ENCODE measurements around the gene SURF6. TPM values are rescaled to one million over a fixed set of nuclear protein-coding genes. Genes with fewer than 3 reads are reported as not detected.
"Not testable (repeated sequence)": the region's sequence is repeated elsewhere in the genome, so short reads cannot be mapped to it uniquely, and the experiment has no call there.

Gene SURF6
- total RNA-seq, 2 experiments from 2014 or later: 19.2 to 27.8 TPM

GRCh38 chr9:133303266-133304157, 32.5 kb downstream of the SURF6 start:
- no peaks in the 10 kb centered on the region for H3K9me2 ChIP-seq (ENCODE audit: insufficient read depth, low read length)
- ChIA-PET CTCF (ENCODE audit: unreplicated experiment) (interaction anchor here (0.6 kb wide), 1 partner anchor 1017 kb away, joined by 8 read pairs; no protein-coding TSS in a partner anchor), POLR2A (no interaction called here)
- H3K79me2 ChIP-seq (ENCODE audit: insufficient read depth, low read depth, low read length): no peaks in the 10 kb centered on the region
- intact Hi-C loops (cut with micrococcal nuclease; ENCODE audit: unreplicated experiment): no loop called here
- DNase-seq (ENCODE audit: low spot score): no peak
- no peak overlapping the region for H3K4me2 ChIP-seq (ENCODE audit: low read length)
- no peaks in the 10 kb centered on the region for H3K36me3 ChIP-seq (ENCODE audit: insufficient read depth, low read length)
- H3K9me3 ChIP-seq (ENCODE audit: low read length): no peaks in the 10 kb centered on the region
- BruUV-seq (replicated peaks): no TSS peak
- TF ChIP-seq CTCF (conservative IDR thresholded peaks at IDR 0.05; ENCODE audit: low read length) (no peak), EZH2phosphoT487 (IDR thresholded peaks at IDR 0.05; ENCODE audit: borderline replicate concordance, low read depth, low read length) (no peak)
- H3K27ac ChIP-seq (ENCODE audit: low read depth, low read length, poor library complexity, severe bottlenecking): no peak overlapping the region
- H2AFZ ChIP-seq (ENCODE audit: low read length): no peak overlapping the region
- H4K20me1 ChIP-seq (ENCODE audit: insufficient read depth, low read length): no peaks in the 10 kb centered on the region
- no peaks in the 10 kb centered on the region for H3K4me1 ChIP-seq (ENCODE audit: insufficient read depth, low read length, poor library complexity, severe bottlenecking)
- no peak overlapping the region for H3K4me3 ChIP-seq (ENCODE audit: low read depth, low read length, poor library complexity, severe bottlenecking)

GRCh38 chr9:133301253-133302230, 34.4 kb downstream of the SURF6 start:
- H3K4me1 ChIP-seq (ENCODE audit: insufficient read depth, low read length, poor library complexity, severe bottlenecking): no peaks in the 10 kb centered on the region
- no peaks in the 10 kb centered on the region for H3K9me3 ChIP-seq (ENCODE audit: low read length)
- no peak overlapping the region for H3K4me2 ChIP-seq (ENCODE audit: low read length)
- no peak overlapping the region for H2AFZ ChIP-seq (ENCODE audit: low read length)
- no TSS peak for BruUV-seq (replicated peaks)
- POLR2A ChIA-PET: no interaction called here
- no peaks in the 10 kb centered on the region for H3K9me2 ChIP-seq (ENCODE audit: insufficient read depth, low read length)
- intact Hi-C loops (cut with micrococcal nuclease; ENCODE audit: unreplicated experiment): no loop called here
- DNase-seq (ENCODE audit: low spot score): no peak
- no peak for TF ChIP-seq EZH2phosphoT487 (IDR thresholded peaks at IDR 0.05; ENCODE audit: borderline replicate concordance, low read depth, low read length)
- no peak for TF ChIP-seq CTCF (conservative IDR thresholded peaks at IDR 0.05; ENCODE audit: low read length)
- H3K4me3 ChIP-seq (ENCODE audit: low read depth, low read length, poor library complexity, severe bottlenecking): no peak overlapping the region
- H3K79me2 ChIP-seq (ENCODE audit: insufficient read depth, low read depth, low read length): no peaks in the 10 kb centered on the region
- no peaks in the 10 kb centered on the region for H4K20me1 ChIP-seq (ENCODE audit: insufficient read depth, low read length)
- H3K36me3 ChIP-seq (ENCODE audit: insufficient read depth, low read length): no peaks in the 10 kb centered on the region
- H3K27ac ChIP-seq (ENCODE audit: low read depth, low read length, poor library complexity, severe bottlenecking): no peak overlapping the region
- CTCF ChIA-PET (ENCODE audit: unreplicated experiment): no interaction called here

- POLR2A ChIA-PET; H3K27ac ChIP-seq (ENCODE audit: low read depth, low read length, poor library complexity, severe bottlenecking); DNase-seq (ENCODE audit: low spot score); H2AFZ ChIP-seq (ENCODE audit: low read length); H3K4me2 ChIP-seq (ENCODE audit: low read length); H3K4me1 ChIP-seq (ENCODE audit: insufficient read depth, low read length, poor library complexity, severe bottlenecking); CTCF ChIA-PET (ENCODE audit: unreplicated experiment); intact Hi-C loops (cut with micrococcal nuclease; ENCODE audit: unreplicated experiment); H4K20me1 ChIP-seq (ENCODE audit: insufficient read depth, low read length); BruUV-seq (replicated peaks); H3K9me2 ChIP-seq (ENCODE audit: insufficient read depth, low read length); H3K4me3 ChIP-seq (ENCODE audit: low read depth, low read length, poor library complexity, severe bottlenecking); H3K36me3 ChIP-seq (ENCODE audit: insufficient read depth, low read length); H3K79me2 ChIP-seq (ENCODE audit: insufficient read depth, low read depth, low read length); H3K9me3 ChIP-seq (ENCODE audit: low read length): not testable (repeated sequence)
Observed at GRCh38 chr9:133299996-133300395, 36.0 kb downstream of the SURF6 start.

All from OCI-LY7 (cell line).